HFFc6 (cell line): ENCODE results near the gene ACTRT2. TPM values are rescaled to one million over a fixed set of nuclear protein-coding genes. Genes with fewer than 3 reads are reported as not detected.
A peak's percentile ranks its signal among the peaks of the same experiment; 100 is the strongest.

Source experiments
- DNase-seq: peaks from one replicate; pipeline ENCODE4 v3.0.0-alpha.2; 2018
- H3K27ac Mint-ChIP-seq: 2 replicates; pipeline ENCODE4 v1.8.0; 2020; ENCODE audit warnings: mild to moderate bottlenecking, mixed read lengths
- H3K27me3 Mint-ChIP-seq: 2 replicates; pipeline ENCODE4 v1.8.0; 2021; ENCODE audit warnings: mild to moderate bottlenecking, moderate library complexity, mixed read lengths; ENCODE audit not compliant: insufficient read depth
- H3K36me3 Mint-ChIP-seq: 2 replicates; pipeline ENCODE4 v1.8.0; 2021; ENCODE audit warnings: low read depth, mixed read lengths
- H3K4me1 Mint-ChIP-seq: 2 replicates; pipeline ENCODE4 v1.8.0; 2020; ENCODE audit warnings: low read depth, mixed read lengths
- H3K4me3 Mint-ChIP-seq: 2 replicates; pipeline ENCODE4 v1.8.0; 2020; ENCODE audit warnings: mild to moderate bottlenecking, moderate library complexity, mixed read lengths
- H3K9me3 Mint-ChIP-seq: 2 replicates; pipeline ENCODE4 v1.8.0; 2020; ENCODE audit warnings: mild to moderate bottlenecking, mixed read lengths
- total RNA-seq, 6 experiments: library from RNA; stranded (reverse); fragmentation: NEBNext Ultra II Directional; extraction: Animal tissue kit (Norgen Biotek cat#: 25700); gene quantifications; 2 replicates in 1 of 6; 3 replicates in 5 of 6; pipeline ENCODE4 v1.2.3, GENCODE V29; 2021
- TF ChIP-seq, protein P1 (sequence below): fragments of 200-600 bp; sonication (generic); IDR thresholded peaks from 2 replicates; pipeline ENCODE4 v1.5.0; 2021; ENCODE audit warnings: antibody characterized with exemption, mild to moderate bottlenecking

ACTRT2 gene
- total RNA-seq, 6 experiments from 2014 or later = not detected

DNA sequence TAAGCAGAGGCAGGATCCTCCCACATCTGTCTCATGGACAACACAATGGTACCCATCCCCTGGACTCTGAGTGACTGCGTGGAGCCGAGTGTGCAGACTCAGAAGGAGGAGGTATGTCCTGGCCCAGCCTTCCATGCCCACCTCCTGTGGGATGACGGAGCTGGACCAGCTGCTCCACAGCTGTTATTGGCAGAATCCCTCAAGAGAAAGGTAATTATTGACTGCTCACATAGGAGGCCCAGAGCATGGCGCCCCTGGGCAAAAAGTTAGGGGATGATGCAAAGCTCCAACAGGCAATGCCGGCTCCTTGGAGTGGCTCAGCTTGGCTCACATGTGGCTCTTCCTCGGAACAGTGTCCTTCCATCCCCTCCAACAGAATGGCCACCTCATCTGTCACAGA, 12.2 kb upstream of the ACTRT2 start:
- Mint-ChIP-seq H3K36me3 (peaks cover 19% of the 10 kb centered on the region), H3K4me3 (no peak overlapping the region), H3K4me1 (no peaks in the 10 kb centered on the region), H3K9me3 (peaks cover 58% of the 10 kb centered on the region), H3K27ac (no peak overlapping the region), H3K27me3 (peaks cover 5% of the 10 kb centered on the region)
- TF ChIP-seq, protein P1, sequence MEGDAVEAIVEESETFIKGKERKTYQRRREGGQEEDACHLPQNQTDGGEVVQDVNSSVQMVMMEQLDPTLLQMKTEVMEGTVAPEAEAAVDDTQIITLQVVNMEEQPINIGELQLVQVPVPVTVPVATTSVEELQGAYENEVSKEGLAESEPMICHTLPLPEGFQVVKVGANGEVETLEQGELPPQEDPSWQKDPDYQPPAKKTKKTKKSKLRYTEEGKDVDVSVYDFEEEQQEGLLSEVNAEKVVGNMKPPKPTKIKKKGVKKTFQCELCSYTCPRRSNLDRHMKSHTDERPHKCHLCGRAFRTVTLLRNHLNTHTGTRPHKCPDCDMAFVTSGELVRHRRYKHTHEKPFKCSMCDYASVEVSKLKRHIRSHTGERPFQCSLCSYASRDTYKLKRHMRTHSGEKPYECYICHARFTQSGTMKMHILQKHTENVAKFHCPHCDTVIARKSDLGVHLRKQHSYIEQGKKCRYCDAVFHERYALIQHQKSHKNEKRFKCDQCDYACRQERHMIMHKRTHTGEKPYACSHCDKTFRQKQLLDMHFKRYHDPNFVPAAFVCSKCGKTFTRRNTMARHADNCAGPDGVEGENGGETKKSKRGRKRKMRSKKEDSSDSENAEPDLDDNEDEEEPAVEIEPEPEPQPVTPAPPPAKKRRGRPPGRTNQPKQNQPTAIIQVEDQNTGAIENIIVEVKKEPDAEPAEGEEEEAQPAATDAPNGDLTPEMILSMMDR = no peak
- no peak for DNase-seq

DNA sequence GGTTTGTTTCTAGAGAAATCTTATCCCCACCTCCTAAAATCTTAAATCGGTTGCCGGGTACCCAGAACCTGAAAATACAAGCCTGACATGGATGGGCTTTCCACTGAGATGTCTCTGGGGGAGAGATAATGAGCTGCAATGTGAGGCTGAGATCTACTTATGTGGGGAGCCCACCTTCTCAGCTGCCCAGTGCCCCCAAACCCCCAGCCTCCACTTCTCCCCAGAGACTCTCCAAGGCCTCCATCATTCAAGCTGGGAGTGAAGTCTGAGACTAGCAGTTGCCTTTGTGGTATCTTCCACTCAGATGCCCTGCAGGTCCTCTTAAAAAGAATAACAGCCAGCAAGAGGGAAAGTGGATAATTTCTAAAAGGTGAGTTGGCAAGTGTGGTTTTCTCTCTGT, 11.7 kb upstream of the ACTRT2 start:
- no peak overlapping the region for H3K27ac Mint-ChIP-seq
- no peaks in the 10 kb centered on the region for H3K4me1 Mint-ChIP-seq
- TF ChIP-seq, protein P1 = no peak
- peaks cover 5% of the 10 kb centered on the region for H3K27me3 Mint-ChIP-seq
- peaks cover 19% of the 10 kb centered on the region for H3K36me3 Mint-ChIP-seq
- no peak overlapping the region for H3K4me3 Mint-ChIP-seq
- no peak for DNase-seq
- peaks cover 61% of the 10 kb centered on the region for H3K9me3 Mint-ChIP-seq

DNA sequence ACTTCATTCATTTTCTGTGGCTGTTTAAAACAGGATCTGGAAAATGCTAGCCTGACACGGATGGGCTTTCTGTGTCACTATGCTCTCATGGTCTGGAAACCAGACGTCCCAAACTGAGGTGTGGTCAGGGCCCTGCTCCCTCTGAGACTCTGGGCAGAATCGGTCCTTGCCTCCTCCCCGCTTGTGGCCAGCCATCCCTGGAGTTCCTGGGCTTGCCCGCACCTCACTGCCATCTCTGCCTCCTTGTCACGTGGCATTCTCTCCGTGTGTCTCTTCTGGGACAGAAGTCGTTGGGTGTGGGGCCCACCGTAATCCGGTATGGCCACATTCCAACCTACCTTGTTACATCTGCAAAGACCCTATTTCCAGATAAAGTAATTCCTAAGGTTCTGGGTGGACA, 10.1 kb upstream of the ACTRT2 start:
- Mint-ChIP-seq H3K4me1 (no peaks in the 10 kb centered on the region), H3K9me3 (peaks cover 57% of the 10 kb centered on the region), H3K27ac (no peak overlapping the region), H3K36me3 (peaks cover 19% of the 10 kb centered on the region), H3K4me3 (no peak overlapping the region), H3K27me3 (peaks cover 5% of the 10 kb centered on the region)
- TF ChIP-seq, protein P1 = no peak
- DNase-seq = no peak

DNA sequence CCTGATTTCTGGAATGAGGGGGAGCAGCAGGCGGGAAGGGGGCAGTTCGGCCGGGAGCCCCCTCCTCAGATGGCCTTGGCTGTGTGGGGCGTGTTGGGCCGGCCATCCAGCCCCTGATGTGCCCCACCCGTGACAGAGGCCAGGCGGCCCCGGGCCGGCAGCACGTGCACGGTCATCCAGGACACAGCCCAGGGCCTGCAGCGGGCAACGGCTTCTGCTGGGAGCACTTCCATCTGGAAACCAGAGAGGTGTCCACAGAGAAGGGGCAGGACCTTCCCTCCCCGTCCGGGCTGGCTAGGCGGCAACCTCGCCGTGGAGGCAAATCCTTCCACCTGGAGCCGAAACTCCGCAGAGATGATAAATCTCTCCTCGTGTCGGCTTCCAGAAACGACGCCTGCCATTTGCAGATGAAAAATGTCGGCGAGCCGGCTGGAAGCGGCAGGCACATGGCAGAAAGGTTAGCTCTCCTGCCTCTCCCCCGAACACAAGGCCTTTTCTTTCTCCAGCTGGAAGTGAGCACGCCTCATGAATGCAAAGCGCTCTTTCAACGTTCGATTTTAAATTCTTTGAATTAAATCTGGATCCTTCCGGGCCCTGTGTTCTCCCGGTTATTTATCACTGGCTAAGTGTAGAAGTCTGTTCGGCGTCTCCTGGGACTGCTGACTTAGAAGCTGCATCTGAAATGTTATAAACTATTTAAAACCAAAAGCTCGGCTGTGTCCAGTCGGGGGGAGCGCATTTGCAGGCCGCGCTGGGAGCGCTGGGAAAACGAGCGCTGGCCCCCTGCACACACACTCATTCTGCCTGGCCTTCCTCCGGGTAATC, 9.4 kb upstream of the ACTRT2 start:
- peaks cover 50% of the 10 kb centered on the region for H3K9me3 Mint-ChIP-seq
- TF ChIP-seq, protein P1 = no peak
- peaks cover 5% of the 10 kb centered on the region for H3K27me3 Mint-ChIP-seq
- no peak overlapping the region for H3K27ac Mint-ChIP-seq
- DNase-seq = no peak
- H3K4me3 Mint-ChIP-seq = no peak overlapping the region
- no peaks in the 10 kb centered on the region for H3K4me1 Mint-ChIP-seq
- H3K36me3 Mint-ChIP-seq = peaks cover 16% of the 10 kb centered on the region

DNA sequence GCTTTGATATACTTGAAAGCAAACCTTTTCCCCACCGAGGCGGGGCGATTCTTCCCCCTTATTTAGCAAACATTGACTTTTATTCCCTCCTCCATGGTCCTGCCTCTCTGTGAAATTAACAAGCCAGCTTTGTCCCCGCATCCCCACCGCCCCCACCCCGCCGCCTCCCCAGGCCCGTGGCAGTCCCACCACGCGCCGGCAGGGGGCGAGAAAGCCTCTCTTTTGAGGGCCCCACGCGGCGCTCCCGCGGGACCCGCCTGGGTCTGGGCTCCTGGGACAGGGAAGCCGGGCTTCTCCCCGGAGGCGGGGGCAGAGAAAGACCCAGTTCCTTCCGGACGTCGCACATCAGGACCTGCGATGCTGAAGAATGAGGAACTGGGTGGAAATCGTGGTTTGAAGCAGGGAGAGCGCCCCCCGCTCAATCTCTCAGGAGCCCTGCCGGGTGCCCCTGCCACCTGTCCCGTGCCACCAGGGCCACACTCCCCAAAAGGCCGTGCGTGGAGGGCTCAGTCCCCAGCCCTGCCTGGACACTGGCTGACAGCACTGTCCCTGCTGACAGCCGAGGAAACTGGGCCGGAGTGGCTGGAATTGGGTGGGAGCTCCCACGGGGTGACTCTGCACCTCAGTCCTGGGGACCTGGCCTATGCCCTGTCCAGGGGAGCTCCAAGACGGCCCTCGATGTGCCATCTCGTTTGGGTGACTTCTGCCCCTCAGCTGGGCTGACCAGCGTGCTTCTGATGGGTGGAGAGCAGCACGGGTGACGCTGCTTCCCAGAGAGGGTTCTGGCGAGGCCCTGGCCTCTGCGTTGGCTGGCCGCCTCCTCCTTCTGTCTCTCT, 8.6 kb upstream of the ACTRT2 start:
- Mint-ChIP-seq H3K9me3 (peaks cover 47% of the 10 kb centered on the region), H3K36me3 (peaks cover 14% of the 10 kb centered on the region; the same call in 1 of the 2 replicates), H3K27ac (no peak overlapping the region), H3K27me3 (peaks cover 5% of the 10 kb centered on the region), H3K4me3 (no peak overlapping the region), H3K4me1 (no peaks in the 10 kb centered on the region)
- TF ChIP-seq, protein P1 = peak; percentile 71
- no peak for DNase-seq
